ENCODE data around the gene KRT15. TPM values are rescaled to one million over a fixed set of nuclear protein-coding genes. Genes with fewer than 3 reads are reported as not detected.
A peak's percentile ranks its signal among the peaks of the same experiment; 100 is the strongest.

Gene KRT15
- polyA plus RNA-seq, 3 donors, result 0.03 TPM; not detected in 2

DNA sequence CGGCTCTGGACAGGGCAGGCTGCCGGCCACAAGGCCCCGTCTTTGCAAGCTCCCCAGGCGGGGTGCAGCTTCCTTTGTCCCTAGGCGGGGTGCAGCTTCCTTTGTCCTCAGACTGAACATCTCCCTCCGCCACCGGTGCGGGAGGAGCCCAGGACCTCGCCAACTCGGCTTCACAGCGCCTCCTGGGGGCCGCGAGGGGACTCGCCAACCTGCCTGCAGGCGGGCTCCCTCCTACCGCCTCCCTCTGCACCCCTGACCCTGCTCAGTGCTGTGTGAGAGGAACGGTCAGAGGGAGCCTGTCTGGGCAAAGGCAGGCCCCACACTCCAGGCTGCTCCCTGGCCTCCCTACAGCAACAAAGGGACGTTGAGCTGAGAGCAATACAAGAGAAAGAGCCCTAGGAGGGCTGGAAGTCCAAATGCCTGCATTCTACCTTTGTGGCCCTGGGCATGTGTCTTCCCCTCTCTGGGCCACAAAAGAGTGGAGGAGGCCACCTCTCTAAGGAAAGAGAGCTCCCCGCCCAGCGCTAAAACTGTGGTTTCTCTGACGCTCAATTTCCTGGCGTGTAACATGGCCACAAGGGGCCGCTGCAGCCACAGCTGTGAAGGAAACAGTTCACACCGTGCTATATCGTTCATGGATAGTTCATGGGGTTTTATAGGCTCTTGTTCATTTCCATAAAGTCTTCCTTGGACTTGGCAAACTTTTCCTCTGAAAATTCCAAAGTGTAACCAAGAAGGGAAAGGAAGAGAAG, 30.3 kb upstream of the KRT15 start:
- Mint-ChIP-seq H3K36me3 (peaks cover 0 to 2% of the 10 kb centered on the region in 2 donors), H3K4me1 (peaks cover 21% of the 10 kb centered on the region), H3K27me3 (ENCODE audit: low read depth in 3 of 3) (peaks cover 1 to 15% (median 8%) of the 10 kb centered on the region in 3 donors), H3K9me3 (peaks cover 4 to 10% (median 7%) of the 10 kb centered on the region in 7 donors), H3K27ac (peak overlapping the region in 3 of 7 donors; percentile 48 to 80 (median 60)), H3K4me3 (peak overlapping the region; percentile 66 to 80)
- intact Hi-C loops (cut with micrococcal nuclease), result loop anchor here (1.0 to 10.0 kb wide), 8 partner anchors 57 to 746 kb away; partner anchors contain the start of gene KRT36 (in 1 of the 2)
- no peaks in the 10 kb centered on the region for H3K27me3 ChIP-seq (ENCODE audit: control insufficient read depth in 2 of 2, insufficient read depth in 2 of 2, low read length in 2 of 2)
- peak overlapping the region; percentile 19 for H3K9ac ChIP-seq (ENCODE audit: insufficient read depth, low read length, poor library complexity, severe bottlenecking)
- H4K20me1 ChIP-seq (ENCODE audit: insufficient read depth, low read length), result no peaks in the 10 kb centered on the region
- H3K36me3 ChIP-seq (replicated peaks in 1 of 2; ENCODE audit: control insufficient read depth in 1 of 2, insufficient read depth in 2 of 2, low read length in 2 of 2), result no peaks in the 10 kb centered on the region
- DNase-seq, result peak; percentile 65 to 71 (median 66)
- H3K4me2 ChIP-seq (replicated peaks; ENCODE audit: extremely low read depth, low read length, poor library complexity, severe bottlenecking), result peak overlapping the region; percentile 68
- H2AFZ ChIP-seq (ENCODE audit: insufficient read depth, low read depth, low read length, poor library complexity, severe bottlenecking), result peak overlapping the region; percentile 78
- H3K4me1 ChIP-seq (ENCODE audit: control insufficient read depth in 1 of 2, insufficient read depth in 2 of 2, low read length in 2 of 2), result peaks cover 16 to 20% of the 10 kb centered on the region in 2 donors
- no peak overlapping the region for H3K27ac ChIP-seq (ENCODE audit: low read depth in 1 of 2, low read length in 2 of 2)
- no peaks in the 10 kb centered on the region for H3K79me2 ChIP-seq (ENCODE audit: insufficient read depth, low read length)
- H3K9me3 ChIP-seq (replicated peaks in 1 of 2; ENCODE audit: control insufficient read depth in 1 of 2, insufficient read depth in 1 of 2, low read length in 2 of 2), result peaks cover 3 to 7% of the 10 kb centered on the region in 2 donors
- 0% methylated on average over 16 of the region's 25 CpGs for WGBS (ENCODE audit: insufficient coverage)
- peak; percentile 100 for TF ChIP-seq CTCF (IDR thresholded peaks at IDR 0.05)
- H3K4me3 ChIP-seq (replicated peaks in 1 of 3; ENCODE audit: low read depth in 2 of 3, low read length in 3 of 3), result peak overlapping the region; percentile 0 to 64 (median 21)

DNA sequence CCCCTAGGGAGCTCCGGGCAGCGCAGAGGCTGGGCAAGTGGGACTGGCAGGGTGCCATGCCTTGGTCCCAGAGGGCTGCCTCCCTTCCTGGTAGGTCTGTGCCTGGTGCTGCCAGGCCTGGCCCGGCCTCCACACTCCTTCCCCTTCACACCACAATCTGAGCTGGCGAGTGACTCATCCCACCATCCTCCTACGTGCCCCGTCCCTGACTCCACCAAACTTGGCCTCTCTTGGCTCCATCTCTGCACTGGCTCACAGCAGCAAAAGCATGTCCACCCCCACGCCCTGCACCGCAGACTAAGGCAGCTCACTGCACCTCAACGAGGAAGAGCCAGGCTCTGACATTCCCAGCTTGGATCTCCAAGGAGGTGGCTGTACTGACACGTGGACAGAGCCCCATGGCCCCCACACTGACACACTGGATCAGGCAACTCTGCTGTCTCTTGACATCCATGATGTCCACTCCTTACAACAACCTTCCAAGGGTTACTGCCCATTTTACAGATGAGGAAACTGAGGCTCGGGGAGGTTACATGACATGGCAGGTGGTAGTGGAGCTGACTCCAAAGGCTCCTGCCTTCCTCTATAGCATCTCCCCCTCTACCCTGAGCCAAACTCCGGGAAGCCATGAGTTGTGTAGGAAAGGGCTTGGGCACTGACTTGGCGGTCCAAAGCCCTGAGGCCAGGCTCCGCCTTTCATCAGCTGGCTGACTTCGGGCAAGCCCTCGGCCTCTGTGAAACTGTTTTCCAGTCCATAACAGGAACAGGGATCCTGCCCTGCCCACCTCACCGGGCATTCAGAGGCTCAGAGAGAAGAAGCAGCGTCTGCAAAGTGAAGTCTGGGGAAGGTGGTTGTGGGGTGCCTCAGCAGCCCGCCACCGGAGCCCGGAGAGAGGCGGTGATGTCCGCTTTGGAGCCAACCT, 29.5 kb upstream of the KRT15 start:
- DNase-seq, result peak; percentile 51 to 67 (median 54)
- peak overlapping the region; percentile 68 for H3K4me2 ChIP-seq (replicated peaks; ENCODE audit: extremely low read depth, low read length, poor library complexity, severe bottlenecking)
- no peaks in the 10 kb centered on the region for H3K79me2 ChIP-seq (ENCODE audit: insufficient read depth, low read length)
- Mint-ChIP-seq H3K27me3 (ENCODE audit: low read depth in 3 of 3) (peaks cover 1 to 12% (median 8%) of the 10 kb centered on the region in 3 donors), H3K27ac (peak overlapping the region in 1 of 7 donors; percentile 37), H3K9me3 (peaks cover 4 to 10% (median 7%) of the 10 kb centered on the region in 7 donors), H3K36me3 (peaks cover 0 to 2% of the 10 kb centered on the region in 2 donors), H3K4me1 (peaks cover 21% of the 10 kb centered on the region), H3K4me3 (peak overlapping the region; percentile 66 to 80)
- peaks cover 16 to 20% of the 10 kb centered on the region in 2 donors for H3K4me1 ChIP-seq (ENCODE audit: control insufficient read depth in 1 of 2, insufficient read depth in 2 of 2, low read length in 2 of 2)
- peak overlapping the region; percentile 19 for H3K9ac ChIP-seq (ENCODE audit: insufficient read depth, low read length, poor library complexity, severe bottlenecking)
- H3K27me3 ChIP-seq (ENCODE audit: control insufficient read depth in 2 of 2, insufficient read depth in 2 of 2, low read length in 2 of 2), result no peaks in the 10 kb centered on the region
- peak overlapping the region; percentile 78 for H2AFZ ChIP-seq (ENCODE audit: insufficient read depth, low read depth, low read length, poor library complexity, severe bottlenecking)
- intact Hi-C loops (cut with micrococcal nuclease), result loop anchor here (2.0 to 10.0 kb wide), 7 partner anchors 56 to 745 kb away; partner anchors contain the start of gene KRT36 (in 1 of the 2)
- no peak for TF ChIP-seq CTCF (IDR thresholded peaks at IDR 0.05)
- H3K36me3 ChIP-seq (replicated peaks in 1 of 2; ENCODE audit: control insufficient read depth in 1 of 2, insufficient read depth in 2 of 2, low read length in 2 of 2), result no peaks in the 10 kb centered on the region
- peak overlapping the region in 2 of 3 experiments; percentile 0 to 64 for H3K4me3 ChIP-seq (replicated peaks in 1 of 3; ENCODE audit: low read depth in 2 of 3, low read length in 3 of 3)
- no peak overlapping the region for H3K27ac ChIP-seq (ENCODE audit: low read depth in 1 of 2, low read length in 2 of 2)
- no peaks in the 10 kb centered on the region for H4K20me1 ChIP-seq (ENCODE audit: insufficient read depth, low read length)
- peaks cover 3 to 7% of the 10 kb centered on the region in 2 donors for H3K9me3 ChIP-seq (replicated peaks in 1 of 2; ENCODE audit: control insufficient read depth in 1 of 2, insufficient read depth in 1 of 2, low read length in 2 of 2)
- 26% methylated on average over 21 of the region's 23 CpGs for WGBS (ENCODE audit: insufficient coverage)
